Suprapubic skin (tissue), 4 donors: ENCODE data around the gene DPYSL3. TPM values are rescaled to one million over a fixed set of nuclear protein-coding genes. Genes with fewer than 3 reads are reported as not detected.

ENCODE experiments used
- DNase-seq, 2 donors: peaks; one replicate each; pipeline ENCODE4 v3.0.0-alpha.2; 2019; ENCODE audit warnings: low spot score in 2 of 2
- H3K27ac ChIP-seq: fragments of 200-600 bp; sonication (generic); one replicate; pipeline ENCODE4 v1.5.1; 2019
- H3K27me3 ChIP-seq: fragments of 200-600 bp; sonication (generic); one replicate; pipeline ENCODE4 v1.5.1; 2019
- H3K36me3 ChIP-seq: fragments of 200-600 bp; sonication (generic); one replicate; pipeline ENCODE4 v1.5.1; 2019
- H3K4me1 ChIP-seq: fragments of 200-600 bp; sonication (generic); one replicate; pipeline ENCODE4 v1.5.1; 2019
- H3K4me3 ChIP-seq: fragments of 200-600 bp; sonication (generic); one replicate; pipeline ENCODE4 v1.5.1; 2019; ENCODE audit warnings: mild to moderate bottlenecking
- H3K9me3 ChIP-seq: fragments of 200-600 bp; sonication (generic); one replicate; pipeline ENCODE4 v1.5.1; 2019
- CTCF ChIP-seq, 2 donors: fragments of 200-600 bp in 1 of 2; fragments of 450-650 bp in 1 of 2; sonication (generic) in 1 of 2; IDR thresholded peaks; one replicate each; pipeline ENCODE4 v1.5.1; 2016 to 2019; ENCODE audit warnings: antibody characterized with exemption in 2 of 2, mild to moderate bottlenecking in 1 of 2, moderate library complexity in 1 of 2
- EP300 ChIP-seq: sonication (generic); formaldehyde crosslinking; IDR thresholded peaks from one replicate; pipeline ENCODE4 v1.6.1; 2017; ENCODE audit warnings: antibody characterized with exemption
- POLR2A ChIP-seq, 2 donors: fragments of 450-650 bp; IDR thresholded peaks; one replicate each; pipeline ENCODE4 v1.6.1; 2017; ENCODE audit warnings: antibody characterized with exemption in 2 of 2, mild to moderate bottlenecking in 2 of 2, moderate library complexity in 2 of 2
- POLR2AphosphoS5 ChIP-seq, 3 donors: sonication (generic); formaldehyde crosslinking; IDR thresholded peaks; one replicate each; pipeline ENCODE4 v1.6.1; 2017; ENCODE audit warnings: antibody characterized with exemption in 3 of 3
- WGBS: methylation state at CpG from one replicate; pipeline ENCODE4 v1.1.5; 2018; 5-methylcytosine and 5-hydroxymethylcytosine counted together
- total RNA-seq, 4 donors: library from RNA; depleted of rRNA; stranded (reverse); fragments of >200 nt; gene quantifications; one replicate each; pipeline ENCODE4 v1.1.0, GENCODE V29; 2016

The DPYSL3 gene
- total RNA-seq, 4 donors from 2014 or later: 12.0 to 22.2 (median 16.6) TPM

DNA sequence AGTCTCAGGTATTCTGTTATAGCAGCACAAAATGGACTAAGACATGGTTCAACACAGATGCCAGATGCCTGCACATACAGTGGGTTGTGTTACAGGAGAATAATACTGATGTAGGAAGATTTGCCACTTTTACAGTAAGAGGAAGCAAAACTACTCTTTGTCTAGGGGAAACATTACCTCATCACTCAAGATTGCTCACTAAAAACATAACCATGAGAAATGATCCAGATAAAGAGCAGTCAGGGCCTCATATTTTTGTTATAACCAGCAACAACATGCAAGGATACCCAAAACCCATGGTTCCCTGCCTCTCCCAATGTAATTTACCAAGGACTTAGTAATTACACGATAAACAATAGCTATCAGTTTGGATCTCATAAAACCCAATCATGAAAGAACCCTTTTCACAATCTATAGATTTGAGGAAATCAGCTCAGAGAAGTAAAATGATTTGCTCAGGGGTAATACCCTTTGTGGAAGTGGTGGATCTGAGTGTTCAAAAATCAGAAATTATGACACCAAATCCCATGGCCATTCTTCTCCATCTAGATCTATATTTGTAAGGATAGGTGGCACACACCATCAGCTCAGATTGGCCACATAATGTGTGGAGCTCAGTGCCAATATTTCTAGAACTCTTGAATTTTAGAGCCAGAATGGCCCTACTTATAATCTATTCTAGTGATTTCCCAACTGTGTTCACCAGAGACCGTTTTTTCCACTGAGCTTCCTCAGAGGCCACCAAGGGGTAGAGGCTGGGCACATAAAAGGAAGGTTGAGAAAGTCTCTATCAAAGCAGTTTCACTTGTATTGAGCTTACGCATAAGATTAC, 27.8 kb downstream of the DPYSL3 start:
- Histone ChIP-seq H3K36me3 (no peaks in the 10 kb centered on the region), H3K4me1 (peaks cover 48% of the 10 kb centered on the region), H3K27ac (peak overlapping the region; percentile 19), H3K4me3 (no peak overlapping the region), H3K27me3 (no peaks in the 10 kb centered on the region), H3K9me3 (no peaks in the 10 kb centered on the region)
- WGBS: 56% methylated on average over 3 of the region's 3 CpGs
- DNase-seq: no peak
- TF ChIP-seq EP300: no peak
- TF ChIP-seq POLR2AphosphoS5 (IDR thresholded peaks at IDR 0.05): no peak
- TF ChIP-seq CTCF (IDR thresholded peaks at IDR 0.05): no peak
- no peak for TF ChIP-seq POLR2A (IDR thresholded peaks at IDR 0.05)

DNA sequence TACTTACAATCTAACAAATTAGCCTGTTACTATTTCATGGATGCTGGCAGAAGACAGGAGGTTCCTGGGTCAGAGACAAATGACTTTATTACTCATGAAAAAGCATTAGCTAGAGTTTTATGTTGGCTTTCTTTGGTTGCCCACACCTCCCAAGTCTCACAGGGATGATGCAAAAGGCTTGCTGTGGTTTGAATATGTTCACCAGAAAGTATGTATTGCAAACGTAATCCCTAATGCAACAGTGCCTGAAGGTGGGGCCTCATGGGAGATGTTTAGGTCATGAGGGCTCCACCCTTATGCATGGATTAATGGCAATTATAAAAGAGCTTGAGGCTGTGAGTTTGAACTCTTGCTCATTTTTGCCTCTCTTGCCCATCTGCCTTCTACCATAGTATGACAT, 28.5 kb downstream of the DPYSL3 start:
- Histone ChIP-seq H3K4me1 (peaks cover 48% of the 10 kb centered on the region), H3K9me3 (no peaks in the 10 kb centered on the region), H3K27me3 (no peaks in the 10 kb centered on the region), H3K4me3 (no peak overlapping the region), H3K36me3 (no peaks in the 10 kb centered on the region), H3K27ac (no peak overlapping the region)
- no peak for DNase-seq
- 79% methylated on average over 1 of the region's 1 CpG for WGBS
- TF ChIP-seq EP300 (no peak), CTCF (IDR thresholded peaks at IDR 0.05) (no peak), POLR2A (IDR thresholded peaks at IDR 0.05) (no peak), POLR2AphosphoS5 (IDR thresholded peaks at IDR 0.05) (no peak)

DNA sequence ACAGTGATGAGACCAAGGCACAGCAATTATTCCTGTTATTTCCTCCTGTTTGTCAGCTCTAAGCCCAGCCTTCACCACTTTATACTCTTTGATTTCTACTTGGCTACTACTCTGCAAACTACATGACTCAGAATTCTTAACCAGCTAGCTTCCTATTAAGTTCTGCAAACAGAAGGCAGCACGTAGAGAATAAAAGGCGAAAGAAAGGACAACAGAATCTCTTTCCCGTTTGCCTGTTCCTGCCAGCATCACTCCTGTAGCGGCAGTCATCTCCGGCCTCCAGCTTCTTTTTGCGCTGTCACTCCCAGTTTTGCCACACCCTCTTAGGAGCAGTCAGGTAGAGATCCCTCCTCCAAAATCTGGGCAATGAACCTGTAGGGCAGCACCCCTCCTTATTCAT, 29.9 kb downstream of the DPYSL3 start:
- no peak overlapping the region for H3K4me3 ChIP-seq
- no peaks in the 10 kb centered on the region for H3K9me3 ChIP-seq
- WGBS: 69% methylated on average over 6 of the region's 6 CpGs
- peaks cover 44% of the 10 kb centered on the region for H3K4me1 ChIP-seq
- no peaks in the 10 kb centered on the region for H3K27me3 ChIP-seq
- H3K36me3 ChIP-seq: no peaks in the 10 kb centered on the region
- DNase-seq: no peak
- no peak overlapping the region for H3K27ac ChIP-seq
- TF ChIP-seq POLR2A (IDR thresholded peaks at IDR 0.05) (no peak), CTCF (IDR thresholded peaks at IDR 0.05) (no peak), POLR2AphosphoS5 (IDR thresholded peaks at IDR 0.05) (no peak), EP300 (no peak)

GRCh38 chr5:147479444-147479843, 30.4 kb downstream of the DPYSL3 start:
- H3K9me3 ChIP-seq: no peaks in the 10 kb centered on the region
- H3K4me3 ChIP-seq: no peak overlapping the region
- no peak for TF ChIP-seq POLR2AphosphoS5 (IDR thresholded peaks at IDR 0.05)
- no peak for TF ChIP-seq POLR2A (IDR thresholded peaks at IDR 0.05)
- no peak for TF ChIP-seq EP300
- no peak for TF ChIP-seq CTCF (IDR thresholded peaks at IDR 0.05)
- peaks cover 39% of the 10 kb centered on the region for H3K4me1 ChIP-seq
- H3K27me3 ChIP-seq: no peaks in the 10 kb centered on the region
- DNase-seq: no peak
- no peak overlapping the region for H3K27ac ChIP-seq
- H3K36me3 ChIP-seq: no peaks in the 10 kb centered on the region

DNA sequence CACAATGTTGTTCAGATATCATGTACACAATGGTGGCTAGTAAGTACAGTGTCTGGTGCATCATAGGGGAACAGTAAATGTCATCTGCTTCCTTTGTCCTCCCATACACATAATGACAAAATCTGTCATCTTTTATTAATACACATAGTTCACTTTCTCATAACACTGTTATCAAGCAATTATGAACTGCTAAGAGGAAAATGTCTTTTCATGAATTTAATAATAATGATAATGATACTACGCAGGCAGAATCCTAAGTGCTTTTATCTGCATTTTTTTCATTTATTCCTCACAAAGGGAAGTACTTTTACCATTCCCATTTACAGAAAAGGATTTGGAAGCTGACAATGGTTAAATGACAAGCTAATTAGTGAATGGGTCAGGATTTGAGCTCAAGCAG, 35.7 kb downstream of the DPYSL3 start:
- Histone ChIP-seq H3K27ac (no peak overlapping the region), H3K4me1 (peaks cover 9% of the 10 kb centered on the region), H3K9me3 (no peaks in the 10 kb centered on the region), H3K27me3 (no peaks in the 10 kb centered on the region), H3K4me3 (no peak overlapping the region), H3K36me3 (no peaks in the 10 kb centered on the region)
- TF ChIP-seq CTCF (IDR thresholded peaks at IDR 0.05): no peak
- TF ChIP-seq EP300: no peak
- no peak for TF ChIP-seq POLR2A (IDR thresholded peaks at IDR 0.05)
- no peak for TF ChIP-seq POLR2AphosphoS5 (IDR thresholded peaks at IDR 0.05)
- WGBS: 98% methylated on average over 1 of the region's 1 CpG
- DNase-seq: no peak
